ENCODE measurements around the gene ANKFY1.
A peak's percentile ranks its signal among the peaks of the same experiment; 100 is the strongest.

The ANKFY1 gene

DNA sequence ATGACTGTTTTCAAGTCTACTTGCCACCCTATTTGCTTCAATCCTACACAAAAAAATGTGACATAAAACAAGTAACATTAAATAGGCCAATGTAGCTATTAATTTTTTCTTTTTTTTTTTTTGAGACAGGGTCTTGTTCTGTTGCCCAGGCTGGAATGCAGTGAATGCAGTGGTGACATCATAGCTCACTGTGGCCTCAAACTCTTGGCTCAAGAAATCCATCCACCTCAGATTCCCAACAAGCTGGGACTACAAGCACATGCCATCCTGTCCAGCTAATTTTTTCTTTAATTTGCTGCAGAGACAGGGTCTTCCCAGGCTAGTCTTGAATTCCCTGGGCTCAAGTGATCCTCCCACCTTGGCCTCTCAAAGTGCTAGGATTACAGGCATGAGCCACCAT, 29.4 kb downstream of the ANKFY1 start:
- Histone ChIP-seq H3K79me2 (ENCODE audit: control insufficient read depth, insufficient read depth, low read length) (no peaks in the 10 kb centered on the region), H3K4me1 (ENCODE audit: control insufficient read depth, low read depth, low read length) (no peaks in the 10 kb centered on the region), H4K5ac (ENCODE audit: low read length) (no peak overlapping the region), H3K79me1 (ENCODE audit: low read length) (no peaks in the 10 kb centered on the region), H3K9ac (ENCODE audit: low read length) (no peak overlapping the region), H3K27ac (ENCODE audit: low read depth, low read length) (no peak overlapping the region), H3K4me2 (ENCODE audit: low read length) (no peak overlapping the region), H2AK5ac (ENCODE audit: low read length) (no peak overlapping the region), H3K4ac (ENCODE audit: low read depth, low read length) (no peak overlapping the region), H2BK5ac (ENCODE audit: low read length) (no peak overlapping the region), H3K18ac (ENCODE audit: low read length) (no peak overlapping the region), H2BK120ac (ENCODE audit: low read depth, low read length) (no peak overlapping the region), H4K8ac (ENCODE audit: low read depth, low read length) (no peak overlapping the region), H3K4me3 (ENCODE audit: low read length) (no peak overlapping the region), H2BK15ac (replicated peaks; ENCODE audit: low read depth) (no peak overlapping the region), H3K56ac (ENCODE audit: low read length) (no peak overlapping the region), H3K27me3 (ENCODE audit: insufficient read depth, low read length, poor library complexity) (no peaks in the 10 kb centered on the region), H3K36me3 (ENCODE audit: control insufficient read depth, insufficient read depth, low read length) (peaks cover 6% of the 10 kb centered on the region), H3K23ac (ENCODE audit: low read length) (no peak overlapping the region)
- no peak for DNase-seq

DNA sequence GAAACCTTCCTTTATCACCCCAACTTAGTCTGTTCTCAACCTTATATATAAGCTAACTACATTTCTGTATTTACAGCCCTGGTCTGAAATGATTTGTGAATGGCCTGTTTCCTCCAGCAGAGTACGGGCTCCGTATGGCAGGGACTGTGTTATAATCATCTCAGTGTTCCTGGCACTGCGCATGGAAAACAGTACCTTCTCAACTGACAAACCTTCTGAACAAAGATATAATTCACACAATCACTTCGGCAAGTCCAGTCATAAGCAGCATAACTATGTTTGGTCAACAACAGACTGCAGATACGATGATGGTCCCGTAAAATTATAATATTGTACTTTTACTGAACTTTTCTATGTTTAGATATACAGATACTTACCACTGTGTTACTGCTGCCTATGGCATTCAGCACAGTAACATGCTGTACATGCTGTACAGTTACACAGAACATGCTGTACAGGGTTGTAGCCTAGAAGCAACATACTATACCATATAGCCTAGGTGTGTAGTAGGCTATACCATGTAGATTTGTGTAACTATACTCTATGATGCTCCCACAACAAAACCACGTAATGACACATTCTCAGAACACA, 30.0 kb downstream of the ANKFY1 start:
- H4K8ac ChIP-seq (ENCODE audit: low read depth, low read length) = no peak overlapping the region
- no peaks in the 10 kb centered on the region for H3K27me3 ChIP-seq (ENCODE audit: insufficient read depth, low read length, poor library complexity)
- H3K56ac ChIP-seq (ENCODE audit: low read length) = no peak overlapping the region
- H3K9ac ChIP-seq (ENCODE audit: low read length) = no peak overlapping the region
- no CpG with 5 or more reads among the region's 7 CpGs for WGBS (ENCODE audit: extremely low coverage, insufficient coverage, low lambda C conversion rate)
- no peaks in the 10 kb centered on the region for H3K79me2 ChIP-seq (ENCODE audit: control insufficient read depth, insufficient read depth, low read length)
- no peak overlapping the region for H3K4me3 ChIP-seq (ENCODE audit: low read length)
- H2BK15ac ChIP-seq (replicated peaks; ENCODE audit: low read depth) = no peak overlapping the region
- H2BK120ac ChIP-seq (ENCODE audit: low read depth, low read length) = no peak overlapping the region
- H3K18ac ChIP-seq (ENCODE audit: low read length) = no peak overlapping the region
- DNase-seq = no peak
- H3K23ac ChIP-seq (ENCODE audit: low read length) = no peak overlapping the region
- H3K4me1 ChIP-seq (ENCODE audit: control insufficient read depth, low read depth, low read length) = no peaks in the 10 kb centered on the region
- peaks cover 4% of the 10 kb centered on the region for H3K36me3 ChIP-seq (ENCODE audit: control insufficient read depth, insufficient read depth, low read length)
- H4K5ac ChIP-seq (ENCODE audit: low read length) = no peak overlapping the region
- H3K4me2 ChIP-seq (ENCODE audit: low read length) = no peak overlapping the region
- no peaks in the 10 kb centered on the region for H3K79me1 ChIP-seq (ENCODE audit: low read length)
- H2AK5ac ChIP-seq (ENCODE audit: low read length) = no peak overlapping the region
- H3K27ac ChIP-seq (ENCODE audit: low read depth, low read length) = no peak overlapping the region
- no peak overlapping the region for H2BK5ac ChIP-seq (ENCODE audit: low read length)
- H3K4ac ChIP-seq (ENCODE audit: low read depth, low read length) = no peak overlapping the region

DNA sequence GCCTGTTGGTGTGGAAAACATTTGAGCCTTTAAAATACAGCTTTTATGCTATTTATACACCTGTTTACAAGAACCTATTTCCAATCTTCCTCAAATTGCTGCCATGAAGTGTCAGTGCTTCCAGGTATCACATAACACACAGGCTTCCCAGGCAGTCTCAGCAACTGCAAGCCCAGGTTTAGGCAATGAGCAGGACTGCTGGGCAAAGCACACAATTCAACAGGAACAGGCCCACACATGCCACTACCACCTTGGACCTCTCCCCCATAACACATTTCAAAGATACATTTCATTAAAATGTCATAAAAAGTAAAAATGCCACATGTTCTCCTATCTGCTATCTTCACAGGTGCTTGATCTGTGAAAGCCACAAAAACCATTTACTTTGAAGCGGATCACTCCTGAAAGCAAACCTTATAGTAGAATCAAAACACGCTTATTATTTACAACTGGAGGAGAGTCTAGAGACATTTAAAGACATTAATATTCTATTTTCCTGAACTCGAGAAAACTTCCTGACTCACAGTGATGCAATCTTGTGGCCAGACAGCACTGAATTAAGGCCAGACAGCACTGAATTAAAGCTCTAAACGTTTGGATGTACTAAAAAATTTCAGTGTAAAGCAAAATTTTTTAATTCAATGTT, 31.5 kb downstream of the ANKFY1 start:
- Histone ChIP-seq H3K18ac (ENCODE audit: low read length) (no peak overlapping the region), H4K5ac (ENCODE audit: low read length) (no peak overlapping the region), H3K4ac (ENCODE audit: low read depth, low read length) (no peak overlapping the region), H3K27me3 (ENCODE audit: insufficient read depth, low read length, poor library complexity) (no peaks in the 10 kb centered on the region), H4K8ac (ENCODE audit: low read depth, low read length) (no peak overlapping the region), H3K79me2 (ENCODE audit: control insufficient read depth, insufficient read depth, low read length) (no peaks in the 10 kb centered on the region), H2BK15ac (replicated peaks; ENCODE audit: low read depth) (no peak overlapping the region), H3K4me2 (ENCODE audit: low read length) (no peak overlapping the region), H3K9ac (ENCODE audit: low read length) (no peak overlapping the region), H3K79me1 (ENCODE audit: low read length) (no peaks in the 10 kb centered on the region), H3K4me3 (ENCODE audit: low read length) (no peak overlapping the region), H3K27ac (ENCODE audit: low read depth, low read length) (no peak overlapping the region), H3K23ac (ENCODE audit: low read length) (no peak overlapping the region), H3K4me1 (ENCODE audit: control insufficient read depth, low read depth, low read length) (no peaks in the 10 kb centered on the region), H2BK120ac (ENCODE audit: low read depth, low read length) (no peak overlapping the region), H3K56ac (ENCODE audit: low read length) (no peak overlapping the region), H2AK5ac (ENCODE audit: low read length) (no peak overlapping the region), H3K36me3 (ENCODE audit: control insufficient read depth, insufficient read depth, low read length) (peaks cover 4% of the 10 kb centered on the region), H2BK5ac (ENCODE audit: low read length) (no peak overlapping the region)
- DNase-seq = no peak
- WGBS (ENCODE audit: extremely low coverage, insufficient coverage, low lambda C conversion rate) = no CpG with 5 or more reads among the region's 4 CpGs

DNA sequence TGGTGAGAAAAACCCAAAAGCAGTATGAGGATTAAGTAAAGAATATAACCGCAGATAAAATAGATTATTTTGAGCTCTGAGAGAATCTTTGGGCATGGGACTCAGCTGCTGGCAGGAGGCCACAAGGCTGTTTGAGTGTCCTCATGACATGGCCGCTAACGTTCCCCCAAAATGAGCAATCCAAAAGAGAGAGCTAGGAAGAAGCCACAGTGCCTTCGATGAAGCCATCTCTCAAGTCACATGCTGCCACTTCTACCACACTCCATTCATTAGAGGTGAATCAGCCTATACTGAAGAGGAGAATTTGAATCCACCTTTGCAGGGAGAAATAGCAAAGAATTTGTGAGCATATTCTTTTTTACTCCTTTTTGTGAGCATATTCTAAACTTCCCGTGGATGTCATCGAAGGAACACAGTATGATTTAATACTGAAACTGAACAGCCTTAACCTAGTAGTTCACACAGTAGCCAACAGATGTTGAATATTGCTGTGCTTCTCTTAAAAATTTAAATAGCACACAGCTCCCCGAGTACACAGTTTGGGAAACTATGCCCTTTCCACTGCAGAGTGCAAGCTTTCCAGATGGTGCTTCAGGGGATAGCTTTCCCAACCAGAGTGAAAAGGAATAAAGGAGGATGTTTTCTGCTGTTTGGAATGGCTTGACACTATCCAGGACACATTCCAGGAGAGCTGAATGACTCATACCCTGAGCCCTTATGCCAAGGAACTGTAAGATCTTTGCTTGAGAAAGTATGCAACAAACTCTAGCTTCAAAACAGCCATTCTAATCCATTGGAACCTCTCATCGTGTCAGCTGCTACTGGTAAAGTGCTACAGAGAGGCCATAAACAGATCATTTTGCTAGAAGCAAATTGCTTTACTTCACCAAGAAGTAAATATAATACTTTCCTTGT, 33.9 kb downstream of the ANKFY1 start:
- no peaks in the 10 kb centered on the region for H3K27me3 ChIP-seq (ENCODE audit: insufficient read depth, low read length, poor library complexity)
- H4K8ac ChIP-seq (ENCODE audit: low read depth, low read length) = no peak overlapping the region
- H2BK120ac ChIP-seq (ENCODE audit: low read depth, low read length) = no peak overlapping the region
- no peak overlapping the region for H3K4me3 ChIP-seq (ENCODE audit: low read length)
- H3K9ac ChIP-seq (ENCODE audit: low read length) = no peak overlapping the region
- H3K36me3 ChIP-seq (ENCODE audit: control insufficient read depth, insufficient read depth, low read length) = peaks cover 4% of the 10 kb centered on the region
- H3K18ac ChIP-seq (ENCODE audit: low read length) = no peak overlapping the region
- H3K23ac ChIP-seq (ENCODE audit: low read length) = no peak overlapping the region
- no peak overlapping the region for H3K4me2 ChIP-seq (ENCODE audit: low read length)
- DNase-seq = peak; percentile 94
- H3K56ac ChIP-seq (ENCODE audit: low read length) = no peak overlapping the region
- H2BK15ac ChIP-seq (replicated peaks; ENCODE audit: low read depth) = no peak overlapping the region
- H3K79me2 ChIP-seq (ENCODE audit: control insufficient read depth, insufficient read depth, low read length) = no peaks in the 10 kb centered on the region
- H2BK5ac ChIP-seq (ENCODE audit: low read length) = no peak overlapping the region
- H2AK5ac ChIP-seq (ENCODE audit: low read length) = no peak overlapping the region
- H3K79me1 ChIP-seq (ENCODE audit: low read length) = no peaks in the 10 kb centered on the region
- no peaks in the 10 kb centered on the region for H3K4me1 ChIP-seq (ENCODE audit: control insufficient read depth, low read depth, low read length)
- H3K4ac ChIP-seq (ENCODE audit: low read depth, low read length) = no peak overlapping the region
- H3K27ac ChIP-seq (ENCODE audit: low read depth, low read length) = no peak overlapping the region
- no CpG with 5 or more reads among the region's 8 CpGs for WGBS (ENCODE audit: extremely low coverage, insufficient coverage, low lambda C conversion rate)
- no peak overlapping the region for H4K5ac ChIP-seq (ENCODE audit: low read length)

DNA sequence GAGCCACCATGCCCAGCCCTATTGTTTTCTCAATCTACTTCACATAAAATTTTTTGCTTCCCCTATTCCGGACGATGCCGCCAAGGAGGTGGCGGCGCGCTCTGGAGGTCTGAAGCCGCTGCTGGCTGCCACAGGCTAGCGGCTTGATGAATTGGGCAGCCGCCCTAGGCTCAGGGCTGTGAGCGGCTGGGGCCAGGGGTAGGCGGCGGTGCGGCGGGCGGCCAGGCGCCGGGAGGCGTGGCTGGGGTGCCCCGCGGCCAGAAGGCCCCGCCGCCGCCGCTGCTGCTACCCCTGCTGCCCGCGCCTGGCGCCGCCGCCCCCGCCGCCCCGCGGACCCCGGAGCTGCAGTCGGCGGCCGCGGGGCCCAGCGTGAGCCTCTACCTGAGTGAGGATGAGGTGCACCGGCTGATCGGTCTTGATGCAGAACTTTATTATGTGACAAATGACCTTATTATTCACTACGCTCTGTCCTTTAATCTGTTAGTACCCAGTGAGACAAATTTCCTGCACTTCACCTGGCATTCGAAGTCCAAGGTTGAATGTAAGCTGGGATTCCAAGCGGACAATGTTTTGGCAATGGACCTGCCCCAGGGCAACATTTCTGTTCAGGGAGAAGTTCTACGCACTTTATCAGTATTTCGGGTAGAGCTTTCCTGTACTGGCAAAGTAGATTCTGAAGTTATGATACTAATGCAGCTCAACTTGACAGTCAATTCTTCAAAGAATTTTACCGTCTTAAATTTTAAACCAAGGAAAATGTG, 41.7 kb downstream of the ANKFY1 start:
- no peak overlapping the region for H2BK5ac ChIP-seq (ENCODE audit: low read length)
- H2AK5ac ChIP-seq (ENCODE audit: low read length) = no peak overlapping the region
- H3K79me1 ChIP-seq (ENCODE audit: low read length) = no peaks in the 10 kb centered on the region
- no CpG with 5 or more reads among the region's 47 CpGs for WGBS (ENCODE audit: extremely low coverage, insufficient coverage, low lambda C conversion rate)
- H4K8ac ChIP-seq (ENCODE audit: low read depth, low read length) = no peak overlapping the region
- H3K27ac ChIP-seq (ENCODE audit: low read depth, low read length) = no peak overlapping the region
- H3K9ac ChIP-seq (ENCODE audit: low read length) = no peak overlapping the region
- H3K4me2 ChIP-seq (ENCODE audit: low read length) = no peak overlapping the region
- H2BK120ac ChIP-seq (ENCODE audit: low read depth, low read length) = no peak overlapping the region
- H3K4ac ChIP-seq (ENCODE audit: low read depth, low read length) = no peak overlapping the region
- no peaks in the 10 kb centered on the region for H3K79me2 ChIP-seq (ENCODE audit: control insufficient read depth, insufficient read depth, low read length)
- no peak overlapping the region for H3K56ac ChIP-seq (ENCODE audit: low read length)
- no peak overlapping the region for H3K18ac ChIP-seq (ENCODE audit: low read length)
- H3K4me3 ChIP-seq (ENCODE audit: low read length) = no peak overlapping the region
- H3K23ac ChIP-seq (ENCODE audit: low read length) = no peak overlapping the region
- H3K27me3 ChIP-seq (ENCODE audit: insufficient read depth, low read length, poor library complexity) = no peaks in the 10 kb centered on the region
- no peak overlapping the region for H2BK15ac ChIP-seq (replicated peaks; ENCODE audit: low read depth)
- H4K5ac ChIP-seq (ENCODE audit: low read length) = no peak overlapping the region
- DNase-seq = no peak
- H3K4me1 ChIP-seq (ENCODE audit: control insufficient read depth, low read depth, low read length) = no peaks in the 10 kb centered on the region
- no peaks in the 10 kb centered on the region for H3K36me3 ChIP-seq (ENCODE audit: control insufficient read depth, insufficient read depth, low read length)
